ENCODE data around the gene SCUBE2.
"Not testable (repeated sequence)": the region's sequence is repeated elsewhere in the genome, so short reads cannot be mapped to it uniquely, and the experiment has no call there.

The SCUBE2 gene

GRCh38 chr11:9109858-9110731 lies 18.7 kb upstream of the SCUBE2 start:
- TF ChIP-seq, protein P1, sequence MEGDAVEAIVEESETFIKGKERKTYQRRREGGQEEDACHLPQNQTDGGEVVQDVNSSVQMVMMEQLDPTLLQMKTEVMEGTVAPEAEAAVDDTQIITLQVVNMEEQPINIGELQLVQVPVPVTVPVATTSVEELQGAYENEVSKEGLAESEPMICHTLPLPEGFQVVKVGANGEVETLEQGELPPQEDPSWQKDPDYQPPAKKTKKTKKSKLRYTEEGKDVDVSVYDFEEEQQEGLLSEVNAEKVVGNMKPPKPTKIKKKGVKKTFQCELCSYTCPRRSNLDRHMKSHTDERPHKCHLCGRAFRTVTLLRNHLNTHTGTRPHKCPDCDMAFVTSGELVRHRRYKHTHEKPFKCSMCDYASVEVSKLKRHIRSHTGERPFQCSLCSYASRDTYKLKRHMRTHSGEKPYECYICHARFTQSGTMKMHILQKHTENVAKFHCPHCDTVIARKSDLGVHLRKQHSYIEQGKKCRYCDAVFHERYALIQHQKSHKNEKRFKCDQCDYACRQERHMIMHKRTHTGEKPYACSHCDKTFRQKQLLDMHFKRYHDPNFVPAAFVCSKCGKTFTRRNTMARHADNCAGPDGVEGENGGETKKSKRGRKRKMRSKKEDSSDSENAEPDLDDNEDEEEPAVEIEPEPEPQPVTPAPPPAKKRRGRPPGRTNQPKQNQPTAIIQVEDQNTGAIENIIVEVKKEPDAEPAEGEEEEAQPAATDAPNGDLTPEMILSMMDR (IDR thresholded peaks at IDR 0.05; ENCODE audit: control insufficient read depth, insufficient read depth, low read depth, low read length, missing control alignments): no peak

GRCh38 chr11:9104580-9104979 lies 13.2 kb upstream of the SCUBE2 start:
- TF ChIP-seq, protein P1 (IDR thresholded peaks at IDR 0.05; ENCODE audit: control insufficient read depth, insufficient read depth, low read depth, low read length, missing control alignments): no peak
- no peak for DNase-seq (ENCODE audit: low read depth)
- no peak overlapping the region for H3K4me3 ChIP-seq (ENCODE audit: control insufficient read depth, low read depth, low read length)

More at GRCh38 chr11:9109858-9110731, 18.7 kb upstream of the SCUBE2 start:
- no peak overlapping the region for H3K4me3 ChIP-seq (ENCODE audit: control insufficient read depth, low read depth, low read length)
- DNase-seq (ENCODE audit: low read depth): no peak

DNA sequence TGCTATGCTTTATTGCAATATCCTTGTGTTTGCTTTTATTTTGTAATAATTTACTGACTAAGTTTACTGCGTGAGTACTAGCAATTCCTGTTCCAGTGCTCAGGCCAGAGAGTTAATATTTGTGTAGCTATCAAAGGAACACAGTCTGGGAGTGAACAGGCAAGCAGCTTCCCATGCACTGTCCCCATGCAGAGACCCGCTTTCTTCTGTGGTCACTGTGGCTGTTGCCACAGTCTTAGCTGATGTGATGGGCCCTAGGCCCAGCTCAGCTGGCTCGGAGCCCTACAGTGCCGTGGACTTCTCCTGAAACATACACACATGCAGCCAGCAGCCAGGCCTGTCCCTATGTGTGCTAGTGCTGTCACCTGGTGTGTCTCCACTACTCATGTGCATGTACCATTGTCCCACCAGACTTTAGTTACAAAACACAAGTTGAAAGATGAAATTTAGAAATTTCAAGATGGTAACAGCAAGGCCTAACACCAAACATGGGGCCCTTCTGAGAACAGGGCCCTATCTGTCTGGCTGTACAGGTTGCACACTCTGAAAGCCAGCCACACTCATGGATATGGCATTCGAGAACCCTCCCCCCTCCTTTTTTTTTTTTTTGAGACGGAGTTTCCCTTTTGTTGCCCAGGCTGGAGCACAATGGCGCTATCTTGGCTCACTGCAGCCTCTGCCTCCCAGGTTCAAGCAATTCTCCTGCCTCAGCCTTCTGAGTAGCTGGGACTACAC lies 12.3 kb upstream of the SCUBE2 start:
- TF ChIP-seq, protein P1 (IDR thresholded peaks at IDR 0.05; ENCODE audit: control insufficient read depth, insufficient read depth, low read depth, low read length, missing control alignments): no peak
- no peak overlapping the region for H3K4me3 ChIP-seq (ENCODE audit: control insufficient read depth, low read depth, low read length)
- DNase-seq (ENCODE audit: low read depth): no peak

DNA sequence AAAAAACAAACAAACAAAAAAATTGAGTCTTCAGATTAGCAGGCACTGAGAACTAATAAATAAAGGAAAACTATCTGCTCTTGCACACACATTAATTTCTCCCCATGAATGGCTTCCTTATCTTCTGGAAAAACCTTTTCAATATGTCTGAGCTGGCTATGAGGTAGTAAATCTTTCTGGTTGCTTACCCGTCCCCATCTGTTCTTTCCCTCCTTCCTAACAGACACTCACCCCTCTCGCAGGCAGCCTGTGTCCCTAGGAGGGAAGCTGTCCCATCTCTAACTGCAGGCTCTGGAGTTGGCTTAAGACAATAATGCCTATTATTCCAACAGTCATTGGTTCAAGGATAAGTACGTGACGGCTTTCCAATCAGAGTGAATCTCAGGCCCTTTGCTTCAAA lies 8.2 kb upstream of the SCUBE2 start:
- TF ChIP-seq, protein P1 (IDR thresholded peaks at IDR 0.05; ENCODE audit: control insufficient read depth, insufficient read depth, low read depth, low read length, missing control alignments): no peak
- no peak for DNase-seq (ENCODE audit: low read depth)
- H3K4me3 ChIP-seq (ENCODE audit: control insufficient read depth, low read depth, low read length): no peak overlapping the region

- not testable (repeated sequence) for H3K4me3 ChIP-seq (ENCODE audit: control insufficient read depth, low read depth, low read length)
These were observed 7.1 kb upstream of the SCUBE2 start for GRCh38 chr11:9098455-9098854.

DNA sequence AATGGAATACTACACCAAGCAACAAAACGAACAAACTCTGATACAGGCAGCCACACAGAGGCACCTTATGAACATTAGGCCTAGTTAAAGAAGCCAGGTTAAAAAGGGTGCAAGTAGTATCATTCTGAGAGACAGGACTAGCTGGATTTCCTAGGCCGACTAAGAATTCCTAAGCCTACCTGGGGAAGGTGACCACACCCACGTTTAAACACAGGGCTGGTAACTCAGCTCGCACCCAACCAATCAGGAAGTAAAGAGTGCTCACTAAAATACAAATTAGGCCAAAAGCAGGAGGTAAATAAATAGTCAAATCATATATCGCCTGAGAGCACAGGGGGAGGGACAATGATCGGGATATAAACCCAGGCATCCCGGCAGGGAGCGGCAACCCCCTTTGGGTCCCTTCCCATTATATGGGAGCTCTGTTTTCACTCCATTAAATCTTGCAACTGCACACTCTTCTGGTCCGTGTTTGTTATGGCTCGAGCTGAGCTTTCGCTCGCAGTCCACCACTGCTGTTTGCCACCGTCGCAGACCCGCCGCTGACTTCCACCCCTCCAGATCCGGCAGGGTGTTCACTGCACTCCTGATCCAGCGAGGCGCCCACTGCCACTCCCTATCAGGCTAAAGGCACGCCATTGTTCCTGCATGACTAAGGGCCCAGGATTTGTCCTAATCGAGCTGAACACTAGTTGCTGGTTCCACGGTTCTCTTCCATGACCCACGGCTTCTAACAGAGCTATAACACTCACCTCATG lies 6.0 kb upstream of the SCUBE2 start:
- not testable (repeated sequence) for DNase-seq (ENCODE audit: low read depth); H3K4me3 ChIP-seq (ENCODE audit: control insufficient read depth, low read depth, low read length)

More at GRCh38 chr11:9098455-9098854, 7.1 kb upstream of the SCUBE2 start:
- not testable (repeated sequence) for DNase-seq (ENCODE audit: low read depth)

DNA sequence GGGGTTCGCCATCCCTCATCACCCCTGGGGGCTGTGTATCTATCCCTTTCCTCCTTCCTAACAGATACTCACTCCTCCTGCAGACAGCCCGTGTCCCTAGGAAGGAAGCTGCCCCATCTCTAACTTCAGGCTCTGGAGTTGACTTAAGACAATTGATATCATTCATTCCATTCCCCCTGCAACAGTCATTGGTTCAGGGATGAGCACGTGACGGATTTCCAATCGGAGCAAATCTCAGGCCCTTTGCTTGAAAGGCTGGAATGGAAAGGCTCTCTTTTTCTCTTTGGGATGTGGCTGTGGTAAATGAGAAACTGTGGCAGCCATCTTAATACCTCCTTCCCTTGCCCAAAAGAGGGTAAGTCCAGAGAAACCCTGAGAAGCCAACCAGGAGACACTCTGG lies 5.0 kb upstream of the SCUBE2 start:
- TF ChIP-seq, protein P1 (IDR thresholded peaks at IDR 0.05; ENCODE audit: control insufficient read depth, insufficient read depth, low read depth, low read length, missing control alignments): no peak
- no peak for DNase-seq (ENCODE audit: low read depth)
- H3K4me3 ChIP-seq (ENCODE audit: control insufficient read depth, low read depth, low read length): no peak overlapping the region
